Measurements from ENCODE around the gene SMYD2. TPM values are rescaled to one million over a fixed set of nuclear protein-coding genes. Genes with fewer than 3 reads are reported as not detected.

Gene SMYD2
- total RNA-seq, 1 experiment from 2014 or later: 53.3 TPM

GRCh38 chr1:214377886-214378285, 96.9 kb downstream of the SMYD2 start:
- in situ Hi-C loops (cut with HindIII; ENCODE audit: low sequenced_read_pairs): no loop called here
- DNase-seq (ENCODE audit: low spot score): no peak

- DNase-seq (ENCODE audit: low spot score): no peak
- in situ Hi-C loops (cut with HindIII; ENCODE audit: low sequenced_read_pairs): no loop called here
These were observed 97.5 kb downstream of the SMYD2 start for GRCh38 chr1:214378492-214378891.

GRCh38 chr1:214379236-214379970, 98.4 kb downstream of the SMYD2 start:
- in situ Hi-C loops (cut with HindIII; ENCODE audit: low sequenced_read_pairs): no loop called here
- DNase-seq (ENCODE audit: low spot score): no peak

- no peak for DNase-seq (ENCODE audit: low spot score)
- in situ Hi-C loops (cut with HindIII; ENCODE audit: low sequenced_read_pairs): no loop called here
These were observed 99.4 kb downstream of the SMYD2 start for GRCh38 chr1:214380396-214380795.

- in situ Hi-C loops (cut with HindIII; ENCODE audit: low sequenced_read_pairs): no loop called here
- no peak for DNase-seq (ENCODE audit: low spot score)
These were observed 100.2 kb downstream of the SMYD2 start for GRCh38 chr1:214380986-214381695.

GRCh38 chr1:214383381-214384372, 102.7 kb downstream of the SMYD2 start:
- in situ Hi-C loops (cut with HindIII; ENCODE audit: low sequenced_read_pairs): no loop called here
- DNase-seq (ENCODE audit: low spot score): no peak

DNA sequence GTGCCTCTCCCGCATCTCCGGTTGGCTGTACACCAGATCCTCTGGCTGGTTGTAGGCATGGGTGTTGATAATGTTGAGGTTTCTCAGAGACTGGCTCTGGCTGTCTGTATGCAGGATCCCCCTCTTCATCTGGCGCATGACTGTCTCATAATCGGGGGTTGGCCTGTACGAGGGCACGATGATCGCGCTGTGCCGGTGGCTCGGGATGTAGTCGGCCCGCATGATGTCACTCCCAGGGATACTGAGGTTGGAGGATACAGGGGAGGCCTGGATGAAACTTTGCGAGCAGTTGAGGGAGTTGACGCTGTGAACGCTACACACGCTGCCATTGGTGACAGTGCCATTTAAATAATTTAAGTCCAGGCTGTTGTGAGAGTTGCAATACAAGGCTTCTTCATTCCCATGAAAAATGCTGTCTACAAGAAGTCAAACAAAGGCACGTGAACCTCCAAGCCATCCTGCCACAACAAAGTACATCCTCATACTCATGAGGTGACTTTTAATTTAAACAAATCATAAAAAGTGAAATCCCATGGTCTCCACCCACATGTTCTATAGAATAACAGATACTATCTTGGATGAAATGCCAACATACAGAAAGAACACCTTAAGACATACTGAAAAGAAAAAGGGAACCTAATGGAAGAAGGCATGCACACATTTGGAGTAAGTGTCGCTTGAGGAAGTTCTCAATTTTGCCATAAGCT, 103.6 kb downstream of the SMYD2 start:
- DNase-seq (ENCODE audit: low spot score): no peak
- in situ Hi-C loops (cut with HindIII; ENCODE audit: low sequenced_read_pairs): no loop called here

DNA sequence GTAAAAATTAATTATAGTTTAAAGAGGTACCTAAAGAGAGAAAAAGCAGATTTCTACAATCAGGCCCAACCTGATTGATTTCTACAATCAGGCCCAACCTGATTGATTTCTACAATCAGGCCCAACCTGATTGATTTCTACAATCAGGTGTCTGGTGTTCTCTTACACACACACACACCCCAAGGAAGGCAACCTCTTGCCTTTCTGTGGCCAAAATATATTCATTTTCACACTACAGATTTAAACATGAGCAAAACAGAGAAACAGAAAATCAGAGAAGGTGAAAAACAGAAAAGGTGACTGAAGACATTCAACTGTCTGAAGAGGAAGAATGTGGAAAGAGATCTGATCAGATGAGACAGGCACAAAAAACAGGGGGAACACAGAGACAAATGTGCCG, 104.5 kb downstream of the SMYD2 start:
- in situ Hi-C loops (cut with HindIII; ENCODE audit: low sequenced_read_pairs): no loop called here
- DNase-seq (ENCODE audit: low spot score): no peak

DNA sequence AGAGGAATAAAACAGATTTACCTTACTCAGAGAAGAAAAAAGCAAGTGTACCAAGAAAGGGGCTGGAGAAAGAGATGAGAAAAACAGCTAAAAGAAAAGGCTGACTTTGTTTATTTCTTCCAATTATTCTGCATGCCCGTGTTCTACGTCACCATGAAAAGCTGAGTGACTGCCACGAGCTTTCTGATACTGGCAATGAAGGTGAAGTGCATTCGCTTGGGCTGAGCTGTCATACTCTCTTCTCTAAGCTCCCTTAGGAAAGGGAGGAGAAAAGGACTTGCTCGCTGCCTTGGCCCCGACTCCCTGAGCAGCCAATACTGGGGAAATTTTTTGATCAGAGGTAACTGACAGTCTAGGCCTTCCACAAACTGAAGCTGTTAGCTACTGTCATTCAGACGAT, 105.4 kb downstream of the SMYD2 start:
- in situ Hi-C loops (cut with HindIII; ENCODE audit: low sequenced_read_pairs): no loop called here
- no peak for DNase-seq (ENCODE audit: low spot score)

All from G401 (cell line).